Glomerular visceral epithelial cell (primary cell): Measurements from ENCODE around the gene ENHO.
A peak's percentile ranks its signal among the peaks of the same experiment; 100 is the strongest.
"Not testable (repeated sequence)": the region's sequence is repeated elsewhere in the genome, so short reads cannot be mapped to it uniquely, and the experiment has no call there.

Source experiments
- DNase-seq: peaks from one replicate; pipeline ENCODE4 v3.0.0-alpha.2; 2016; ENCODE audit errors: extremely low spot score

ENHO gene

DNA sequence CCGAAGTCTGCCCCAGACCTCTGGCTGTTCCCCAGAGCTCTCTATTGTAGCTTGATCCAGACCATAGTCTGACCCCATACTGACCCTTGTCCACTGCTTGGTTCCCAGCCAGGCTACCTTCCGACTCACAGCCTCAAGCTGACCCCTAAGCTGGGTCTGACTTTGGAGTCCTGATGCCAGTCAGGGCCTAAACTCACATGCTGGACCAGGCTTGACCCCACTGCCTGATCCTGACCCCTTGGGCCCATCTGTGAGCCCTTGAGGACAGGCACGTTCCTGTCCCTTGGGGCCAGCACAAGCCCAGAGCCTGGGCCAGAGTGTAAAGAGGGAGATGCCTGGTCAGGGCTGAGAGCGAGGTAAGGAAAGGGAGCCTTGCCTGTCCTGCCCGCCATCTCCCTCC lies 32.7 kb upstream of the ENHO start:
- DNase-seq: no peak

DNA sequence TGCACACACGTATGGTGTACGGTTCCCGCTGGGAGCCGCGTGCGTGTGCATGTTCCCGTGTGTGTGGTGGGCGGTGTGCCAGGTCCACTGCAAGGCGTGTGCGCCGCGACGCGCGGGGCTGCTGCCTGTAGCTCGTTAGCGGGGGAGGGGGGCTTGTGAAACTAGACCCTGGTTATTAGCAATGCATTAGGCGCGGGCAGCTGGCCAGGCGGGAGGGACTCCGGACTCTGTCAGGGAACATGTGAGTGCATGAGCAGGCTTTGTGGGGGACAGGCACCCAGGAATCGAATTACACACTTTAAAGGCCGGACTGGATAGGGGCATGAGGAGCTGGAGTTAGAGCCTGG lies 32.2 kb upstream of the ENHO start:
- no peak for DNase-seq

DNA sequence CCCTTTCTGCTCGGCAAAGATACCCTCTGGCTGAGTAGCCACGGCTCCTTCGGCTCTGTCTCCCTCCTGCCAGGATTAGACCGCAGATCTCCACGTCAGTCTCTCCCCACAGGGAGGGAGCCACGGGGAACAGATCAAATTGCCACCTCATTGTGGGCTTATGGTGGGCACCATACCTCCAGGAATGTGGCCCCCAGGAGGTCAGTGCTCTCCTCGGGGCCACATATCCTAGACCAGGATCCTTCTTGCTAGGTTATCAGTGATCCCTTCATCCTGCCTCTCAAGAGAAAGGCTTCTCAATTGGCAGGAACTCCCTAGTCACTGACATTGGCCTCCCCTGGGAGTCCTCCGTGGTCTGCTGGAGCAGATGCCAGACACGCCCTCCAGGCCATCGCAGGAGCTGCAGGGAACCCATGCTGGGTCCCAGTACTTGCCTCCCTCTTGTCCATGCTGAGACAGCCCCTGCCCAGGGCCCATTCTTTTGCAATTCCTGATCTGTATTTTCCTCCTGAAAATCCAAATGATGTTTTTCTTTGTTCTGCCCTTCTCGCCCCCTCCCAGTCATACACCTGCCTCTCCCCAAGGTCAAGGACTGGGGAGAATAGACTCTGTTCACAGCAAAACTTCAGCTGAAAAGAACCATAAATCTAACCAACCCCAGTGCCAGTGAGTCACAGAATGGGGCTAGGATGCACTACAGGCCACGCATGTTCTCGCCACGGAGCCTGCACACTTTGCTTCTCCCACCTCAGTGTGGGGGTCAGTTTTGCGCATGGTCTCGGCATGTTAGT lies 31.6 kb upstream of the ENHO start:
- no peak for DNase-seq

DNA sequence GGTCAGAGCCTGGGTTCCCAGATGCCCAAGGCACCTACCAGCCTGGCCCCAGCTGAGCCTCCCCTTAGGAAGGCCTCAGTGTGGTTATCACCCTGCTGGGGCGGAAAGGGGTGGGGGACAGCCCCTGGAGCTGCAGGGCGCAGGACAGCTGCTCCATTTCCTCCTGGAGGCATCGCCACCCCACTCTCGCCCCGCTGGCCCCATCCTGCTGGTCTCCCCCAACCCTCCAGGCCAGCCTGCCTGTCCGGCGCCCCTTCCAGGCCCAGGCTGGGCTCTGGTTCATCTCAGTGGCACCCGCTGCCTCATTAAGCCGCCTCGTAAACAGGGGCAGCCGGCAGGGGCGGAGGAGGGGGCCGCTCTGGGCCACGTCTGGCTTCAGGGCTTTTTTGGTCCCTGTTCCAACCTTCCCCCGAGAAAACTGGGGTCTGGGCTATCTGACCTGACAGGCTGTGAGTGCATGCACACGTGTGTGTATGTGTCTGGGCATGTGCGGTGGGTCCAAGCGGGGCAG lies 30.8 kb upstream of the ENHO start:
- DNase-seq: no peak

DNA sequence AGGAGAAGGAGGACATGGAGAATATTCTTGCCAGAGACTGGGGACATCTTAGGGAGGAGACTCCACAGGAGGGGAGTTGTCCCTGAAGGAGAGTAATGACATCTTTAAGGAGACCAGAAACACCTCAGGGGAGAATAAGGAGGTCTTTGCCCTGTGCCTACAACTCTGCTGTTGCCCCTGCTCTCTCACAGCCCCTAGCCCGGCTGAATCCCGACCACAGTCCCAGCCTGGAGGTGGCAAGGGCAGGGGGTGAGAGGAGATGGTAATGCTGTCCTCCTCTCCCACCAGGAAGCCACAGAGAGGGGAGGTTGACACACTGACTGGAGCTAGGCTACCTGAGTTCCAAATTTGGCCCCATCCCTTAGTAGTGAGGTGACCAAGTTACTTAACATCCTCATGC lies 30.2 kb upstream of the ENHO start:
- DNase-seq: no peak

DNA sequence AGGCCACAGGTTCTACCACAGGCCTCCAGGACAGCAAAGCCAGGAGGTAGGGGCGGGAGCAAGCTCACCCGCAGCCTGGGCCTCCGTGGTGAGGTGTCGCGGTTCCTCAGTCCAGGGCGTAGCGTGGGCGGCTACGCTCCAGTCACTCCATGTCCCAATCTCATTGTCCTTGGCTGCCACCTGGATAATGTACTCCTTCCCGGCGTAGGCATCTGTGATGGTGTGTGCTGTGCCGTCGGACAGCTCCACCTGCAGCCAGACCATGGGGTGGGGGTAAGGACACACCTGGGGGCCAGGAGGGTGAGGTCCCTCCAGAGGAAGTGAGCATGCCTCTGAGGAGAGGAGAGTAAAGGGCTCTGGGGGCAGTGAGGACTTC lies 29.8 kb upstream of the ENHO start:
- peak; percentile 12 for DNase-seq

DNA sequence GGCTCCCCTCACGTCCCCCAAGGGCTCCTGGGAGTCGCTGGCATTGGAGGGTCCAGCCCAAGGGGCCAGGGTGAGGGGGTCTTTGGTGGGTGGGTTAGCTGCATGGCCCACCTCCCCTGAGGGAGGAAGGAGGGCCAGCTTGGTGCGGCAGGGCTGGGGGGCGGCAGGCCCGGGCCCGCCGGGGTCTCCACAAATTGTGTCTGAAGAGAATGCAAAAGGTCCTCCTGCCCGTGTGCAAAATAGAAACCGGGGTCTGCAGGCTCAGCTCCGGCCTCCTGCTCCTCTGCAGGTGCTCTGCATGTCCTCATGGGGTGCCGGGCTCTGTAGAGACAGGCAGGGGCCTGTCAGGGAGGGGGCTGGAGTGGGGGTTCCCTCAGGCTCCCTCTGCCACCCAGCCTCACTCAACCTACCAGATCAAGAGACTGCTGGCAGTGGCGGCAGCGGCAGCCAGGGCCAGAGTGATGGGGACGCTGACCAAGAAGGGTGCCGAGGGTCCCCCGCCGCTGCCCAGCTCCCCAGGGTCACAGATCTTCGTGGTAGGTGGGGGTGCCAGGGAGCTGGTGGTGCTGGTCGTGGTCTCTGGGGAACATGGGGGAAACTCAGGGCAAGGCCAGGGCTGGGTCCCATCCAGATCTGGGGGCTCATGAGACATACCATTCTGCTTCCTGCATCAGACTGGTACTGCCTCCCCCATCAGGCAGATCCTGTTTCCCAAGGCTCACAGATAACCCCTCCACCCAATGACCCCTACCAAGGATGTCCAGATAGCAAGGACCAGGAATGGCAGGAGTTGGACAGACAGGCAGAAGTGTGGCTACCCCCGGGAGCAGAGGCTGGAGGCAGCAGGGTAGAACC lies 29.2 kb upstream of the ENHO start:
- no peak for DNase-seq

DNA sequence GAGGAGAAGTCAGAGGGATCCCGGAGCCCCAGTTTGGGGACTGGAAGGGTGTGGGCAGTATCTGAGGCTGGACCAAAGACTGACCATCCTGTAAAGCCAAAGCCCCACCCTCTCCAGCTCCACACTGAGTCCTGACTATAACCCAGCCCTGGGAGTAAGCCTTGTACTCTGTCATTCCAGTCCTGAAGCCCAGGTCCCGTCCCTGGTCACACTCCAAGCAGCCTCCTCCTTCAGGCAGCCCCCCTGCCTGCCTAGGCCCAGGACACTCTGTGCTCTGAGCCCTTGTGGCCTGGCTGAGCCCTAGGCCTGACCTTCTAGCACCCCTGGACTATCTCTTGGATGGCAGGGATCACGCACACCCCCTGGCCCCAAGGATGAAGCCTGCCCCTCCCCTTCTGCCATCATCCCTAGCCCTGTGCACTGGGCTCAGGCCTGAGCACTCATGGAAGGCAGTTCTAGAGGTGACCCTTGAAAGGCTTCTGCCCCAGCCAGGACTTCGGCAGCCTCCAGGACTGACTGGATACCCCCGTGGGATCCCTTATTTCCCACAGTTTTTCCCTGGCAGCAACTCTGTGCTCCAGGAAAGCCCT lies 28.0 kb upstream of the ENHO start:
- no peak for DNase-seq

DNA sequence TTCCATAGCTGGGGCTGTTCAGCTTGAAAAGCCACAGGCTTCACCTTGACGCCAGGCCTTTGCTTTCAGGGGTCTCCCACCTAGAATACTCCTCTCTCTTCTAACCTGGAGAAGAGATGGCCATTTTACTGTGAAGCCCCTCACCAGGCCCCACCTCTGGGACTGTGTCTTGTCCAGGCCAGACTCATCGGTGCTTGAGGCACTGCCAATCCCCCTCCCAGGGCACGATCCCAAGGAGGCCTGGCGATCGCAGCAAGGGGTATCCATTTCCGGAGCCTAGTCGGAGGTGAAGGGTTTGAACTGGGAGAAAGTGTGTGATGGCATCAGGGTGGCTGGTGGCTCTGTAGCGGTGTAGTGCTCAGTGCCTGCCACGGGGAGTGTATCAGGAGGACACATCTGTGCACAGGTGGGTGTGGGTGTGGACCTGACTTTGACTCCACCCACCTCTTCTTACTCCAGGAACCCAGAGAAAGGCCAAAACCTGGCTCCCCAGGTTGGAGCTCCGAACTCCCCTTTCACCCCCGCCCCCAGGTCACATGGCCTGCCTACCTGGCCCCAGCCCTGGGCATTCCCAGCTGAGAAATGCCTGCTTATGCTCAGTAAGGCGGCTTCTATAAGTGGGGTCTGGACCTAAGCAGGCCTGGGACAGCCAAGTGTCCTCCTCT lies 27.4 kb upstream of the ENHO start:
- no peak for DNase-seq

DNA sequence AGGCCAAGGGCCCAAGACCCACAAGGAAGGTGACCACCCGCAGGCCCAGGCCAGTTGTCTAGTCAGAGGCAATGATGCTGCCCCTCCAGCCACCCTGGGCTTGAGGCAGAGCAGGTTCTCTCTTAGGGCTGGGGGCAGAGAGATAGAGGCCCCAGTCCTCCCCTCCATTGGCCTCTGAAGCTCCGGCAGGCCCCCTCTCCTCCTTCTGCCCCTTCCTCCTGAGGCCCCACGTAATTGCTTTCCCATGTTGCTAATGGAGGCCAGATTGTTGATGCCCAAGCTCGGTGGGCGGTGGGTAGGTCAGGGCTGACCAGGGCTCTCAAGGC lies 26.6 kb upstream of the ENHO start:
- no peak for DNase-seq

DNA sequence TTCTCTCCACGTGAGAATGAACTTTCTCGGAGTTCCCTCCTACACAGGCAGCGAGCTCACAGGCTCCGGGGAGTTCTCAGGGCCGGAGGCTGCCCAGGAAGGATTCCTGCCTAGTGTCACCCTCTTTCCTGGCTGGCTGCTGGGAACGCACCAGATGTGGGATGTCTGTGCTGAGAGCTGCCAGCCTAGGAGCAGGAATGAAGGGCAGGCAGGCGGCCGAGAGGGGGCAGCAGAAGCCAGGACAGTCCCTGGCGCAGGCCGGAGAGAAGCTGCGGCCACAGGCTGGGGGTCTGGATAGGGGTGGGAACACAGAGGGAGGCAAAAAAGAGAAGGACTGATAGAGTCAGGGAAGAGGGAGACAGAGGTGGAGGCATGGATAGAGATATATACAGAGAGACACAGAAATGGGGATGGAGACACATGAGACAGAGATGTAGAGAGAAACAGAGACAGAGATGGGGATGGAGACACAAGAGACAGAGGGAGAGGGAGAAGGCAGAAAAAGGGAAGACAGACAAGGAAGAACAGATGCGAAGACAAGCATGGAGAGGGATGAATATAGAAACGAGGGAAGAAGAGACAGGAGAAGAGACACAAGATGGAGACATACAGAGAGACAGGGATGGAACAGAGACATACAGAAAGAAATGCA lies 25.3 kb upstream of the ENHO start:
- peak; percentile 59 for DNase-seq

DNA sequence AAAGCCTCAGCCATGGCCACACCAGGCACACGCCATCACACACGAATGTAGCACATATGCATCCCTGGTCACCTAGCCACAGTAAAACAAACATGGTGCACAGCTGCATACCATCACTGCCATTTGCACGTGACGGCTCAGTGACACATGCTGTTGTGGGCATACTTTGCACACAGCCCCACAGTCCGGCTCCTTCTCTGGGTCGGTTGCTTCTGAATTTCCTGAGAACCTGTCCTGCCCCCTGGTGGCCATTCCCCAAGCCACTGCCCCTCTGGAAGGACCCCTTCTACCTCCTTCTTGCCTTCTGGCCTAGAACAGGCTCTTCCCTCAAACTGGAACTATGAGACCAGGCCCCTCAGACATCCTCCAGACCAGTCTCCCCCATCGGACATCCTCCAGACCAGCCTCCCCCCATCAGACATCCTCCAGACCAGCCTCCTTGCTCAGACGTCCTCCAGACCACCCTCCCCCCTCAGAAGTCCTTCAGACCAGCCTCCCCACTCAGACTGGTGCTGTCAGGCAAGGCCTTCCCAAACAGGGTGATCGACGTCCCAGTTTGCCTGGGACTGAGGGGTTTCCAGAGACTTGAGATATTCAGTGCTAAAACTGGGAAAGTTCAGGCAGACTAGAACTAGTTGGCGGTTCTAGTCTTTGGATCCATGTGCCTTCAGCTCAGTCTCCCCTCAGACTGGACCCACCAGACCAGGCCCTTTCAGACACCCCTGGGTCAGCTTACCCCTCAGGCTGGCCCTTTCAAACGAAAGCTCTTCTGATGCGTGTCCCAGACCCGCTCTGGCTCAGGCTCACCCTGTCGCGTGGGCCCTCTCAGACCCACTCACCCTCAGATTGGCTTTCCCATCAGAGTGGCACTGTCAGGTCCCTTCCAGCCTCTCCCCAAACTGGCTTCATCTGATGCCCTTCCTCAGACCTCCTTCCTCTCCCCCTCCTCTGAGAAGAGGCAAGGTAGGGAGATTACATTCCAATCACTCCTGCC lies 24.3 kb upstream of the ENHO start:
- peak; percentile 57 for DNase-seq

DNA sequence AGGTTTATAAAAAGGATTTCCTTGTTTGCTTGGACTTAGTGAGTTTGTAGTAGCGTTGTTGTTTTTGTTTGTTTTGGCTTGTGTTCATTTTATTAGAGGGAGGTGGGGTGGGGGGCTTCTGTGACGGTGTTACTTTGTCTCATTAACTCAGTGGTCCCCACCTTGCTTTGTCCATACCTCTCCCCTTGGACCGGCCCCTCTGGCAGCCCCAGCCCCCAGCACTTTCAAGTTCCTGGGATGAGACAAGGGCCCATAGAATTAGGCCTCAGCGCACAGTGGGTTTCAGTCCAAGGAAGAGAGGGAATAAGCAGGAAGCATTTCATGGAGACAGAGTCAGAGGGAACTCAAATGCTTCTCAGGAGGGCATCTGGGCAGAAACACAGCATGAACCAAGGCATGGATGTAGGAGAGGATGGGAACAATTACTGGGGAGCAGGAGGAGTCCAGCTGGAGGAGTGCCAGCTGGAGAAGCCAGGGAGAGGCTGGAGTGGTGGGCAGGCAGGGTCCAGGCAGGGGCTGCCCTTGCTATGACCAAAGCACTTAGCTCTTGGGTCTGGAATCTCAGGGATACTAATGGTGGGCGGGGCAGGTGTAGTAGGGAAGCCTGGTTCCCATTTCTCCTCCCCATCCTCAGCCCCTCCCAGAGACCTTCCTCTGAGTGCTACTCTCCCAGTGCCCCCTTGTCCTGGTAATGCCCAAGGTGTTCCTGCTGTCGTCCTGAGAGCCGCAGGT lies 23.5 kb upstream of the ENHO start:
- no peak for DNase-seq

DNA sequence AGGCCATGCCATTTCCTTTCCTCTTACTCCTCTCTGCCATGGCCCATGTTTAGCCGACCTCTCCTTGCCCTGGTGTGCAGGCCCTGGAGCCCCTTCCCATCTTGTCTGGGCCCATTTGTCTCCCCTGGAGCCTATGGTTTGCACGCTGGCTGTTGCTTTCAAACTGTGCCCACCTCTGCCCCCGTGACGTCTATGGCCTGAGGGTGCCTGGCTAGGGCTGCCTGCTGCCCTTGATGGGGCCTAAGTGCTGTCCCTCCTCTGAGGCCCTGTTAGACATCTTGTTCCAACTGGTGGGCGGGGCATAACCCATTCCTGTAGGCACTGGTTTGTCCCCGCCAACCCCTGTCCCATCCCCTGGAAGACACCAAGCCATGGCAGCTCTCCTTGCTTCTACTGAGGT lies 22.7 kb upstream of the ENHO start:
- DNase-seq: no peak

DNA sequence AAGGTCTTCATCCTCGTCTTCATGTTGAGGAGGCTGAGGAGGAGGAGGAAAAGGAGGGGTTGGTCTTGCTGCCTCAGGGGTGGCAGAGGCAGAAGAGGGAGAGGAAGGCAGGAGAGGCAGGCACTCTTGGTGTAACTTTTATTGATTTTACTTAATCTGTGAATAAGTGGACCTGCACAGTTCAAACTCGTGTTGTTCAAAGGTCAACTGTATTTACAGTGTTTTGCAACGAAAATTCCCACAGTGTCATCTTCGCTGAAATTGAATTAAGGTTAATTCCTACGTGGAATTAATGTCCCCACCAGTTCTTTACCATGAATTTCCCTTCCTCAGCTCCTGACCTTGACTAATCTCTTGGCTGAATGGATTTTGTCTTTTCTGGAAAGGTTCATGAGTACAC lies 21.2 kb upstream of the ENHO start:
- DNase-seq: no peak

DNA sequence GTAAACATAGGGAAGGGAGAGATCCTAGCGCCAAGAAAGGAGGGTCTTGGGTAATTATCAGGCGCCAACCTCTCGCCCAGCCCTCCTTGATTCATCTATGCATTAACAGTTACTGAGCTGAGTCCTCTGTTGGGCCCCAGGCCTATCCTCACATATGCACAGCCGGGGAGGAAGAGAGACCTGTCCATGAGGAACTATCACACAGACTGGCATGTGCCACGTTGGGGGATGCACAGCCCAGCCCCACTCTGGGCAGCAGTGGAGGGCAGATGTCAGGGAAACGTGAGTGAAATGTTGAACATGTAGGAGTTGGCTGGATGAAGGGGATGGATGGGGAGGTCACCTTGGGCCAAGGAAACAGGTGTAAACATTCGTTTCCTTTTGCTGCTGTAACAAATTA lies 18.8 kb upstream of the ENHO start:
- no peak for DNase-seq

DNA sequence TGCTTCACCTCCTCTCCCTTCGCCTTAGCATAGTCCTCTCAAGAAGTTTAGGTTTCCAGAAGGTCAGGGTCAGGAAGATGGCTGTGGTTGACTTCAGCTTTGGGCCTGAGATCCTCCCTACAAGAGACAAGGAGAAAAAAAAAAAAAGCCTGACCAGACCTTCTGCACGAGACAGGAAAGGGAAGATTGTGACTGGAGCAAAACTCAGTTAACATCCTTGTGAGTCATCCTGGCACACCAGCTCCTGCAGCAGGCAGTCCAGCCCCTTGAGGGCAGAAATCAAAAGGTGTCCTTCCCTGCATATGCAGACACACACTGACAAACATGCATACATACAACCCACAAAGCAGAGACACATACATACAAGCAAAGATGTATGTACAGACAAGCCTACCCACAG lies 18.0 kb upstream of the ENHO start:
- DNase-seq: peak; percentile 43

DNA sequence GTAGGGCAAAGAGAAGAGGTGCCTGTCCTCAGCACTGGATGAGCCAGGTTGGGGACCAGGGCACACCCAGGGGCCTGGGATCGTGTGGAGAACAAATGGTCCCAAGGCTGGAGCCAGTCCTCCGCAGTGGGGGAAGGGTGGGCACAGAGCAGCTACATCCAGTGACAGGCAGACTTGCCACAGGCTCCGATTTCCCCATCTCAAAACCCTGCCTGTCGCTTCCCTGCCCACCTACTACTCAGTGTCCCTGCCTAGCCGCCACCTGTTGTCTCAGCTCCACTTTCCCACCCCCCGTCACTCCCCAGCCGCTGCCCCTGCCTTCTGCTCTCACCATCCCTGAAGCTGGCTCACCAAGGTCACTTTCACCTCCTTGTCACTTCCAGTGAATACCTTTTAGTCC lies 13.9 kb upstream of the ENHO start:
- DNase-seq: no peak

DNA sequence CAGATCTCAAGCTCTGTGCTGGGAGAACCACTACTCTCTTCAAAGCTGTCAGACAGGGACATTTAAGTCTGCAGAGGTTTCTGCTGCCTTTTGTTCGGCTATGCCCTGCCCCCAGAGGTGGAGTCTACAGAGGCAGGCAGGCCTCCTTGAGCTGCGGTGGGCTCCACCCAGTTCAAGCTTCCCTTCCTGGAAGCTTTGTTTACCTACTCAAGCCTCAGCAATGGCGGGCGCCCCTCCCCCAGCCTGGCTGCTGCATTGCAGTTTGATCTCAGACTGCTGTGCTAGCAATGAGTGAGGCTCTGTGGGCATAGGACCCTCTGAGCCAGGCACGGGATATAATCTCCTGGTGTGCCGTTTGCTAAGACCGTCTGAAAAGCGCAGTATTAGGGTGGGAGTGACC lies 9.3 kb upstream of the ENHO start:
- DNase-seq: not testable (repeated sequence)

DNA sequence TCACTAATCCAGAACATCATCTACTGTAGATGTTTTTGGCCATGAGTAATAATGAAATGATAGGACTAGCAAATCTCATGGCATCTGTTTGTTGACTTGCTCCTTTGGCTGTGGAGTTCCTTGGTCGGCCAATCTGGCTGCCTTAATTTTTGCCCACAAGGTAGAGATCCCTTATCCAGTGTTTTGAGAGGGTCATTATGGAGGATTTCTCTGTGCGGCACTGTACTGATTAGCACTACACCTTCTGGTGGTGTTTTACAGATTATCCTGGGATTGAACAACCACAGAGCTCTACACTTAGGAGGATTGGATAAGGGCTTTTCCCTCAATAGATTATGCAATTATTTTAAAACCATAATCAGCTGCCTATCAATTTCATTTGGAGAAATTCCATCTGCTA lies 3.2 kb upstream of the ENHO start:
- DNase-seq: no peak
